Omental fat pad (tissue), 4 donors: ENCODE results near the gene TULP1. TPM values are rescaled to one million over a fixed set of nuclear protein-coding genes. Genes with fewer than 3 reads are reported as not detected.

Experiments used
- ATAC-seq: fragments of 150-250 bp; one replicate; pipeline ENCODE4 v1.9.1; 2016; ENCODE audit warnings: mild to moderate bottlenecking, moderate library complexity; ENCODE audit not compliant: low FRiP score
- DNase-seq: peaks from one replicate; pipeline ENCODE4 v3.0.0-alpha.2; 2019; ENCODE audit warnings: low spot score
- CTCF ChIP-seq, 3 donors: fragments of 450-650 bp; IDR thresholded peaks; one replicate each; pipeline ENCODE4 v1.5.1; 2016 to 2017; ENCODE audit warnings: antibody characterized with exemption in 3 of 3, mild to moderate bottlenecking in 3 of 3, moderate library complexity in 2 of 3
- total RNA-seq, 4 donors: library from RNA; depleted of rRNA; stranded (reverse); fragments of >200 nt; gene quantifications; one replicate each; pipeline ENCODE4 v1.1.0, GENCODE V29; 2016

Gene TULP1
- total RNA-seq, 4 donors from 2014 or later, result 0.28 TPM; not detected in 3

DNA sequence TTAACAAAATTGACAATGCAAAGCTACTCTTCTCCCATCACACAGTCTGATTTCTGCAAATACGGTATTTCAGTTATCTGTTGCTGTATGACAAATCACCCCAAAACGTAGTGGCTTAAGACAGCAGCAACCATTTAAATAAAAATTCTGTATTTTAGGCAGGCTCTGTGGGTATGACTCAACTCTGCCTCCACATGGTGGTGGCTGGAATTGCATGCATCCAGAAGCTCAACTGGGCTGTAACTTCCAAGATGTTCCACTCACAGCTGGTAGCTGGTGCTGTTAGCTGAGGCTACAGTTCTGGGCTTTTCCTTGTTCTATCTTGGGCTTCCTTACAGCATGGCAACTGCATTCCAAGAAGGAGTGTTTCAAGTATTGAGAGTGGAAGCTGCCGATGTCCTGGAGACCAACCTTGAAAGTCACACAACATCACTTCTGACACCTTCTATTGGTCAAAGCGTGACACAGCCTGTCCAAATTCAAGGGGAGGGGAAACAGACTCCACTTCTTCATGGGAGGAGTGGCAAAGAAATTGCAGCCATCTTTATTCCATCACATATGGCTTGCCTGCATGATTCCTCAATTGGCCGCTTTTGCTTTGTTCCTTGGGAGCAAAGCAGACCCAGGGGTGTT, 39.7 kb upstream of the TULP1 start:
- DNase-seq, result no peak
- no peak for TF ChIP-seq CTCF (IDR thresholded peaks at IDR 0.05)
- no peak for ATAC-seq

DNA sequence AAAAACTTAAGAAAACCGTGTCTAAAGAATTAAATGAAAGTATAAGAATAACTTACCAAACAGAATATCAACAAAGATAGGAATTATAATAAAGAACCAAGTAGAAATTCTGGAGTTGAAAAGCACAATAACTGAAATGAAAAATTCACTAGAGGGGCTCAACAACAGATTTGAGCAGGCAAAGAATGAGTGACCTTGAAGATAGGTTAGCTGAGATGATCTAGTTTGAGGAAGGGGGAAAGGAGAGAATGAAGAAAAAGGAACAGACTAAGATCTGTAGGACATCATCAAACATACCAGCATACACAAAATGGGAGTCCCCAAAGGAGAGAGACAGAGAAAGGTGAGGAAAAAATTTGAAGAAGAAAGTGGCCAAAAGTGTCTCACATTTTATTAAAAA, 37.7 kb upstream of the TULP1 start:
- DNase-seq (no peak), ATAC-seq (no peak)
- TF ChIP-seq CTCF (IDR thresholded peaks at IDR 0.05), result no peak

DNA sequence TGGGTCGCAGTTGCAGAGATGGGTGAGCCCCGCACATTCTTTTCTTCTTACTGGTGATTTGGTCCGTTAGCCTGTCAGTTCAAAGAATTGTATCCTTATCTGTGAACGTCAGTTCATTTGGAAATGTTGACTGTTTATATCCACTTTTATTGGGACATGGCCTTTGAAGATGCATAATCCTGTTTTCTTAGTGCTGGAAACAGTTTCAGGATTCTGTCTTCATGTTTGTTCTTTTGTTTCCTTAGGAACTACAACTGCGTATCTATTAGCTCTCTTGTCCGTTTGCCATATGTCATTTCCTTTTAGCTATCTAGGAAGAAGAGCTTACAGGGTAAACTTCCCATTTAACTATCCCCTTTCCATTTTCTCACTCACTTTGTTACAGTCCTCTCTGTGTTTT, 35.0 kb upstream of the TULP1 start:
- DNase-seq (no peak), ATAC-seq (no peak)
- no peak for TF ChIP-seq CTCF (IDR thresholded peaks at IDR 0.05)

- no peak for DNase-seq
- no peak for TF ChIP-seq CTCF (IDR thresholded peaks at IDR 0.05)
- no peak for ATAC-seq
These were observed 32.2 kb upstream of the TULP1 start for GRCh38 chr6:35544769-35545361.

GRCh38 chr6:35543459-35544193, 30.9 kb upstream of the TULP1 start:
- ATAC-seq (no peak), DNase-seq (no peak)
- no peak for TF ChIP-seq CTCF (IDR thresholded peaks at IDR 0.05)

- no peak for DNase-seq
- ATAC-seq, result no peak
- no peak for TF ChIP-seq CTCF (IDR thresholded peaks at IDR 0.05)
These were observed 29.1 kb upstream of the TULP1 start for GRCh38 chr6:35541836-35542235.
